Nucleus accumbens (tissue), 56 donors: ENCODE results near the gene SYNM.

Source experiments
- DNase-seq, 56 donors: peaks; one replicate each; lab custom pipeline; 2025; lab: John Stamatoyannopoulos, UW

The SYNM gene

DNA sequence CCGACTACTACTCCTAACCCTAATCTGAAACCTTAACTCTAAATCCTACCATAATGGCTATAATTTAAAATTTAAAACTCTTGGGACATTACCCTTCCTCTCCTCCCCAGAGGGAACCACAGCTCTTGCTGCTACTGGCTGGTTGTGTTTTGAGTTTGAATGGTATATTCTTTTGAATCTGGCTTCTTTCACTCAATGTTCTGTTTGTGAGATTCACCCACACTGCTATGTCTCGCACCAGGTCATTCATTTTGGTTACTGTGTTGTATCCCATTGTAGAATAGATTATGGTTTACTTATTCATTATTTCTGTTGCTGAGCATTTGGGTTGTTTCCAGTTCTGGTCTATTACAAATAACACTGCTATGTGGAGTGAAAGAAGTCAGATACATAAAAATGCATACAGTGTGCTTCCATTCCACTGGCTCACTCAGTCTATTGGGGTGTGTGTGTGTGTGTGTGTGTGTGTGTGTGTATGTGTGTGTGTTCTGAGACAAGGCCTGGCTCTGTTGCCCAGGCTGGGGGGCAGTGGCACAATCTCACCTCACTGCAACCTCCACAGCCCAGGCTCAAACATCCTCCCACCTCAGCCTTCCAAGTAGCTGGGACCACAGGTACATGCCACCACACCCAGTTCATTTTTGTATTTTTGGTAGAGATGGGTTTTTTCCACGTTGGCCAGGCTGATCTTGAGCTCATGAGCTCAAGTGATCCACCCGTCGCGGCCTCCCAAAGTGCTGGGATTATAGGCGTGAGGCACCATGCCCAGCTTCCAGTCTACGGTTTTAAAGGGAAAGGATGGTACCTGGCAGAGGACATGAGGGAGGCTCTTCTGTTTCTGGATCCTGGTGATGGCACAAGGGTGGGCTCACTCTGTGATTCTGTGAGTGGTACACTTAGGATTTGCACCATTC lies 19.2 kb upstream of the SYNM start:
- no peak for DNase-seq

DNA sequence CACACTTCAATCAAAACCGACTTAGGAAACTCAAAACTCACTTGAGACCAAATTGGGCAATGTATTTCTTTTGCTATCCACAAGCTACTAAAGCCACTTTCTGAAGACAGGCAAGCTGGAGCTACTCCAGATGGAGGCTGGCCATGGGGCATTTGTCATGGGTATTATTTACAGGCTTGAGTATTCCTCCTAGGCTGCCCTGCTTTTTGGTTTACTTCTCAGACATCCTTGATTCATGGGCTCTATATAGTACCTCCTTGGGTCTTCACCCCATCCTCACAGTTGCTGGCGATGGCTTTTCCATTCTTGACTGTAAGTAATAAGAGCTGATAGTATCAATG lies 18.6 kb upstream of the SYNM start:
- no peak for DNase-seq

DNA sequence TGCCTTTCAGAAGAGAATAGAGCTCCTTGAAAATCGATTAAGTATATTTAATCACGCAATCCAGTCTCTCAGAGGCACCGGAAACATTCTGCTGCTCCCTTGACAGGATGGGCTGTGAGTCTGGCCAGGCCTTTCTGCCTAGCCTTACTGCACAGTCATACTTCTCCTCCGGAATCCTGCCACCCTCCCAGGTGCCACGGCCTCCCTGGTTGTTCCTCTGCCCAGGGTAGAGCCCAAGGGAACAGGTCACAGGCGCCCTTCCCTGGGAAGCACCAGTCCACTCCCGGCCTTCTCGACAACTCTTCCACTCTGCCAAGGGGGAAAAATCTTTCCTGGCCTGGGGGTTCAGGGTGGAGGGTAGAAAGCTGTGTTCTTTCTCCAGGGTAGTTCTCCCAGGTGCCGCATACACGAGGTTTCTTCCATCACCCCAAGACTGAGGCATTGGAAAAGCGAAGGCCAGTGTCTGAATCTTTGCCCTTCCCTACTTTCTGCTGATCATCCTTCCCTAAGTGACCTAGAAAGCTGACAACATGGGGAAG lies 17.4 kb upstream of the SYNM start:
- no peak for DNase-seq

DNA sequence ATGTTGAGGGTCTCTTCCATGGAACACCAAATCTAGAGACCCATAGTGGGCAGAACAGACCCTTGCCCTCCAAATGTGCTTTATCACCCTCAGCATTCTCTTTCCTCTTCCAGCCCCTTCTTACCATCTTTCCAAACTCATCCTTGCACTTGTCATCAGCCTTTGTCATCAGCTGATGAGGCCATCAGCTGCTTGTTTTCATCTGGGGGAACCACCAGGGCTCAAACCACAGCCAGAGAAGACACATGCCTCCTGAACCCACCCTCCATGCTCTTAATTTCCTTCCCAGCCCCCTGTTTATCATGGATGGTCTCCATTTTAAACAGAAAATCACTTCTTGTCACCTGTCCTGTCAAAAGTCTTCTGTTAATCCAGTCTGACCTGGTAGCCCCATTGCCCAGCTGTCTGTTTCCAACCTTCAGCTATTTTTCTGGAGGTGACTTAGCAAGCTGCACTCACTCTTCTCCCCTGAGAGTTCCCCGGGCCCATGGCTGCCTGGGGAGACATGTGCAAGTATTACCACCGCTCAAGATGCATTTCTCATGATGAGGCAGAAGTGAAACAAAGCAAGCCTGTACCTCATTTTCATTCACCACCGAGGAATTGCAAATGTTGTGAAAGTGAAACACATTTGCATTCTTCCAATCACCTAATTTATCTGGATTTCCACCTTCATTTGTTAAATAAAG lies 14.7 kb upstream of the SYNM start:
- no peak for DNase-seq

DNA sequence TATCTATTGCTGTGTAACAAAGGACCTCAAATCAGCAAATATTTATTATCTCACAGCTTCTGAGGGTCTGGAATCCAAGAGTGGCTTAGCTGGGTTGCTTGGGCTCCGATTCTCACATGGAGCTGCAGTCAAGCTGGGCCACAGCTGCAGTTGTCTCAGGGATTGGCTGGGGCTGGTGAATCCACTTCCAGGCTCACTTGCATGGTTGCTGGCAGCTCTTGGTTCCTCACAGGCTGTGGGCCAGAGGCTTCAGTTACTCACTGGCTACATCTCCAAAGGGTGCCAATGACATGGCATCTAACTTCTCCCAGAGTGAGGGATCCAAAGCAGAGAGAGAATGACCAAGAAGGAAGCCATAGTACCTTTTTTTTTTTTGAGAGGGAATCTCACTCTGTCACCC lies 13.9 kb upstream of the SYNM start:
- DNase-seq: no peak

DNA sequence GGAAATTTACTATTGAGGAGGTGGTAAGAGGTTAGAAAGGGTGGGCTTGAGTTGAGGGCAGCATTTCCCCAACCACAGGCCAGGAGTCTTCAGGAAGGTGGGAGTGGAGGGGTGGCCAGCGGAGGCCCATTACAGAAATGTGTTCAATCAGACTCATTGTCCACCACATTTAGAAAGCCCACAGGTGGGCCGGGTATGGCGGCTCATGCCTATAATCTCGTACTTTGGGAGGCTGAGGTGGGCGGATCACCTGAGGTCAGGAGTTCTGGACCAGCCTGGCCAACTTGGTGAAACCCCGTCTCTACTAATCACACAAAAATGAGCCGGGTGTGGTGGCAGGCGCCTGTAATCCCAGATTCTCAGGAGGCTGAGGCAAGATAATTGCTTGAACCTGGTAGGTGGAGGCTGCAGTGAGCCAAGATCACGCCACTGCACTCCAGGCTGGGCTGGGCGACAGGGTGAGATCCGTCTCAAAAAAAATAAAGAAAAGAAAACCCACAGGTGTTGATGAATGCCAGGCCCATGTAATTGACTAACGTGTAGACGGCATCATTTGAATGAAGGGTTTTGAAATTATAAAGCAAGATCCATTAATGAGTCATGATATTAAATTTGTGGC lies 12.2 kb upstream of the SYNM start:
- DNase-seq: no peak

DNA sequence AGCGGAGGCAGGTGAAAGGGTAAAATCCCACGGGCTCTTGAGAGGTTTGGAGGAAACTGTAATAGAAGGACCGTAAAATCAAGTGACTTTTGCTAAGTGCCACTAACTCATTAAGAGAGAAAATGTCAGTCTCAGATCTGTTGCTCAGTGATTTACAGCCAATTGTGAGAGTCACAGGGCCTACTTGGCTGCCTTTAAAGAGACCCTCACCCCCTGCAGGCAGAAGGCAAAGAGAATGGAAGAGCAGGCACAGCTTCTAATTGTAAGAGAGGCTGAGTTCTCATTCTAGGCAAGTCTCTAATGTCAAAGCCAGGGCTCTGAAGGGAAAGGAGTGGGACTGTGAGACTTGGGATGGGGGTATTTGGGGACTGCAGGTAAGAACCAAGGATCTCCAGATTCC lies 9.3 kb upstream of the SYNM start:
- DNase-seq: no peak

DNA sequence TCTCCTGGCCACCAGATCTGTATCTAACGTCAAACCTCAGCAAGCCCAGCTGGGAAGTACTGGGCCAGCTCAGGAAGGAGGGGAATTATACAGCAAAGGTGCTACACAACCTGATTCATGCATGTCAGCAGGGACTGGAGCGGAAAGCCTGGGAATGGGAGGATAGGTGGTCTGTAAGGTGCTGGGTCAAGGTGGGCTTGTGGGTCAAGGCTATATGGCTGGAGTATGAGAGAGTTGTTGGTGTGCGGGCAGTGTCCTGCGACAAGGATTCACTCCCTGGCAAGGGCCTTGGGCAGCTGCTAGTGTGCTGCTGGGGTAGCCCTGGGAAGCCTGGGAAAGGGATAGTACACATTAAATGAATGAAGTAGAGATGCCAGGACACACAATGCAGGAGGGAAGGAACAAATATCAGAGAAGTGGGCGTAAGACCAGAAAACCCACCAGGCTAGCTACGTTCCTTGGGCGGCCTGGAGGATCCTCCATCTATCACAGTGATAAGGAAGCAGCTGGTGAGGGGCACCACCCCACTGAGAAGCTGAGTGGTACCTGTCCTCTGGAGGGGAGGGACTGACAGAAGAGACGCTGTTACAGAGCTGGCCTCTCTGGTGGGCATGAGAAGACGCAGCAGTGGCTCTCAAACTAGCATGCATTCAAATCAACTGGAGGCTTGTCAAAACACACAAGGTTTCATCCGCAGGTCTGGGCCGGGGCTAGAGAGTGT lies 8.5 kb upstream of the SYNM start:
- no peak for DNase-seq

DNA sequence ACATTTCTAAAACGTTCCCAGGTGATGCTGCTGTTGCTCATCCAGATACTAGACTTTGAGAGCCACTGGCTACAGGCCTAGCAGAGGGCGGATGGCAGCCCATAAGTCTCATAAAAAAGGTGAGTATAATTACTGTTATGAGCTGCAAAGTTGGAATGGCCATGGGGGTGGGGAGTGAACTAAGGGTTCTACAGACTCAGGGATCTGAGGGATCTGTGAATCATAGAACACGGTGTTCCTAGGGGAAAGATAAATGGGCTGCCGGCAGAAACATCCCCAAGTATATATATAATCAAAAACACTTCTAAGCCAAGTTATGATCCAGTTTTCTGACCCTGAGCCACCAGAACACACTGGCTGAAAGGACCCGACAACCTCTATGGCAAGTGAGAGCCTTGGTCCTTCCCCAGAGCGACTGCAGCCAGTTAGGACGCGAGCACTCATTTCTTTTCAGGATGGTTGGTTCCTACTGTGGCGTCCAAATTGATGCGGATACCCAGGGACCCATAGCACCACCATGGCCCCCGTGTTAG lies 7.9 kb upstream of the SYNM start:
- no peak for DNase-seq

DNA sequence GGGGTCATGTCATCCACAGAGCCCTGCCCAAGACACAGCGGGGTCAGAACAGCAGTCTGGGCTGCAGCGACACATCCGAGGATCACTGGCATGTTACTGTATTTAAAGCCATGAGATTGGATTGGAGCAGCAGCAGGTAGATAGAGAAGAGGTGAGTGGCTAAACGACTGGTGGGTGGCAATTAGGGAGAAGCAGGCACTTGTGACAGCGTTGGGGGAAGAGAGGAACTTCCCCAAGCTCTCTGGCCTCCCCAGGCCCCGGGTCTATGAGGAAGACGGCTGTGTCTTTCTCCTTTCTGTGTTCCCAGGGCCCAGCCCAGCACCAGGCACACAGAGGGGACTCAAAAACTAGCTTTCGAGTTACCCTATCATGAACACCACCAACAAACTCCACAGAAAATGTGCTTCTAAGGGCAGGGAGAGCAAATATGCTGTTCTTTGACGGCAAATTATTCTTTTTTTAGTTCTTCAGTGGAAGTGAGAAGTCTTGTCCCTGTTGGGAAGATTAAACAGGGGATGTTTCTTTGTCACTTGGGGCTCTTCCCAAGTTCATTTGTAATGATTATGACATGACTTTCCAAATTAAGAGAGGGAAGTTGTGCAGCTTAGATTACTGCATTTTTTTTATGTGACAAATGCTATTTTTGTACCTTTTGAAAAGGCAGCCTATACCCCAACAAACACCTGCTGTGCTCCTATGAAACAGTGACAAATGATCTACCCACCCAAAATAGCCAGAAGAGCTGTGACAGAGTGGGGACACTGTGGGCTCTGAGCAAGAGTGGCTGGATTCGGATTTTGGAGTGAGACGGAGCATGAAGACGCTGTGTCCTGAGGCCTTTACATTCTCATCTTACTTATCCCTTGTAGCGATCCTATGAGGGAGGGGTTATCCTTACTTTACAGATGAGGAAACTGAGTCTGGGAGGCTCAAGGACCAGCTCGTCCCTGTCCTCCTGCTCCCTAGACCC lies 7.2 kb upstream of the SYNM start:
- no peak for DNase-seq

DNA sequence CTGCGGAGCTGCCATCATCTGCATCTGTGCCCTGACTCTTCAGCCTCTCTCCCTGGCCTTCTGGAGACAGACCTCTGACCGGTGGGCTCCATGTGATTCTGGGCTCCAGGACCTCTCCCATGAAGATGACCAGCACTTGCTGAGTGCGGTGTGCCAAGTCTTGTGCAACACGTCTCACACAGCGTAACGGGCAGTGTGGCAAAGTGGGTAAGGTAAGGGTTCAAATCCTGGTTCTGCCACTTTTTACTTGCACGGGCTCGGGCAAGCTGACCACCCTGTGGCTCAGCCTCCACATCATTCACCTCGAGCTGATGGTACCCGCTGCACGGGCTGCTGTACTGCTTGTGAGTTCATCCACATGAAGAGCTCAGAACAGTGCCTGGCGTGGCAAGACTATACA lies 6.5 kb upstream of the SYNM start:
- DNase-seq: no peak

DNA sequence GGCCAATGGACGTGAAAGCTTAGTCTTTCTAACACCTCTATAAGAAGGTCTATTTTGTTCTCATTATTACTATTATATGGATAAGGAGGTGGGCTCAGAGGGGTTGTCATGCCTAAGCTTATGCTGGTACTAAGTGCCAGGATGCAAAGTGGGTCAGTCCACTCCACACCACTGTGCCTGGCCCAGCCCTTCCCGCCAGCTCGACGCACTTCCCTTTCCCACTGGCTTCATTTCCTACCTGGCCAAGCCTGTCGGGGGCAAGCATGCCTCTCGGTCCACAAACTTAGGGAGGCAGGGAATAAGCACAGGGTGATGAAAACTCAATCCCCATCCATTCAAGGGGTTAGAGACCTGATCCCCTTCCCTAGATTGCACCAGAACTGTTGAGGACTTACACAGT lies 5.9 kb upstream of the SYNM start:
- no peak for DNase-seq

DNA sequence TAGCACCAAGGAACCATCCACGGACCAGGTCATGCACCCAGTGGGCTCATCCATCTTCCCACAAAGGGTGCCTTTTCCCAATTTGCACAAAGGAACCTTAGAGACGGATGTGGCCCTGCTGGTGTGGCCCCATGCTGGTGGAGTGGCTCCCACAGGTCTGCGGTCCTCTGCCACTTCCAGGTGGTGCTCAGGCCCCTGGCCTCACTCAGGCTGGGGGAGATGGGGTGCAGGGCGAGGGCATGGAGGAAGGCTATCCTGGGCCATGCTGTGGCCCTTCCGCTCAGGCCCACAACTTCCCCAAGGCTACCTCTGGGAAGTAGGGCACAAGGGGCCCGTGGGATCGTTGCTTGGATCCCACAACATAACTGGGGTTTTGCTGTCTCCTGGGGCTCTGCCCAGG lies 5.2 kb upstream of the SYNM start:
- DNase-seq: no peak

DNA sequence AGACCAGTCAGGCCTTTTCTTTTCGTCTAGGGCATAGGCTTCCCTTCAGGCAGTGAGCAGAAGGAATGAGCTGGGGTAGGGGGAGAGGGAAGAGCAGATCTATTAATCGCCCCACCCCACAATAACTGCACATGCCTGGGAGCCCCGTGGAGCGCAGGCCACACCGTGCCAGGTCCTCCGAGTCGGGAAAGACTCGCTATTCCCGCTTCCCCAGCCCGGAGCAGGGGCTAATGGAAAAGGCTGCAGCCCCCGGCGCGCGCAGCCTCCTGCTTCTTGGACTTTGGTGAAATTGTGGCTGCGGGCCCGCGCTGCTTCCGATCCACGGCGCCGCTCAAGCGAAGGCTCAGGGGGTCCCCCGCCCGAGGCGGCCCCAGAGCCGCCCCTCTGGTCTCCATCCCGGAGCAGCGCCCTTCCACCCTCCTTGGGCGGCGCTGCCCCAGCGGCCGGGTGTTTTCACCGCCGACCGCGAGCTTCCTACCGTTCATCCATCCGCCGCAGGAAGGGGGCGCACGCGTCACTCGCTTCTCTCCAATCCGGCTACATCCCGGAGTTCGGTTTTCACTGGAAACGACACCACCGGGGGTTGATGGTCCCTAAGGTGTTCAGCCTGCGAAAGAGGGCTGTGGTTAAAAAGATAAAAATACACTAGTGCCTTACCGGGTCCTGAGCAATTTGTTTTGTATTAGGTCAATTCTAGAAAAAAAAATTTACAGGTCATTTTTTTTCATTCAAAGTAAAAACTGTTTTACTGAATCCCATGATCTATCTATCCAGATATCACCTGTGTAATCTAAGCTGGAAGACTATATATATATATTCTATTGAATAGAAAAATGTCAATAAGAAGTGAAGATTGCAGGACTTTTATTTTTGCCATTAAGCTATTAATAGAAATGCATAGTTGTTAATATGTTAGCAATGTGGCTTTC lies 4.4 kb upstream of the SYNM start:
- DNase-seq: peak in 53 of 56 donors; percentile 18 to 89 (median 64)

DNA sequence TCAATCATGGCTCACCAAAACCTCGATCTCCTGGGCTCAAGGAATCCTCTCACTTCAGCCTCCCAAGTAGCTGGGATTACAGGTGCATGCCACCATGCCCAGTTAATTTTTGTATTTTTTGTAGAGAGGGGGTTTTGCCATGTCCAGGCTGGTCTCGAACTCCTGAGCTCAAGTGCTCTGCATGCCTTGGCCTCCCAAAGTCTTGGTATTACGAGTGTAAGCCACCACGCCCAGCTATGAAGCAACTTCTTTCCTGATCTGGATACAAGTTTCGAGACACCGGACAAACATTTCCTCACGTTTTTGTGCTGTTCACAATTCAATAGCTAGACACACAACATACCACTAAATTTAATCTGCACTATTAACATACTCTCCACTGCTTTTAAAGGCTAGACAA lies 3.4 kb upstream of the SYNM start:
- DNase-seq: no peak

DNA sequence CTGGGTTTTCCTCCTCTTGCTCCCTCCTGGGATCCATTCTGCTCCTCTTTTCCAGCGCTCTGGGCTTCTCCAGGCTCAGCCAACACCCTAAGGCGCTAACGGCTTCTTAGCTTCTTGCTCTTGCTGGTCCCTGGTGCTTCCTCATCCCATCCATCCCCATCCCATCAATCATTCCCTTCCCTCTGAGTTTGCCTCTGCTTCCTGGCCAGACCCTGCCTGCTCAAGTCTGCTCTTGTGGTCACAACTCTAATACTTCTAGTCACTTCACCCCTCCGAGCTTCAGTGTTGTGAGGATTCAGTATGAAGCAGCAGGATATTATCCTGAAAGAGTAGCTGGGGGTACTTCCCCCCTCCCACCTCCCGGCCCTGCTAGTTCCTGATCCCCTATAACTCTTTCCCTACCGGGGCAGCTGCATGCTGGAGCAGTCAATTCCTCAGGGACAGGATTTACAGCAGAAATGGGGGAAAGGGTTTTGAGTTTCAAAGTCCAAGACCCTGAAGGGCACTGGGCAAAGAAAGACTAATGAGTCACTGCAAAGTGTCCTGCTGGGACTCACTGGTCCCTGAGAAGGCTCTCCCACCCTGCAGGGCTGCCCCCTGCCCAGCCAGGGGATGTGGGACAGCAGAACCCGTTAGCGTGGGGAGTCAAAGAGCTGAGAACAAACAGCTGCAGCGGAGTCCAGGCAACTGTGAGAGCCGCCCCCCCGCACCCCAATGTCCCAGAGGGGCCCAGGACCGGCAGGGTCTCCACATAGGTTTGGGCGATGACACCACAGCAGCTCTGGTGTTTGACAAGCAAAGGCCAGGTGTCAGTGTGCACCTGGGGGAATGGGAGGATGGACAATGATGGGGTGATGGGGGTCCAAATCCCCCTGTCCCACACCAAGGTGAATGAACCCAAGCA lies 2.3 kb upstream of the SYNM start:
- no peak for DNase-seq

DNA sequence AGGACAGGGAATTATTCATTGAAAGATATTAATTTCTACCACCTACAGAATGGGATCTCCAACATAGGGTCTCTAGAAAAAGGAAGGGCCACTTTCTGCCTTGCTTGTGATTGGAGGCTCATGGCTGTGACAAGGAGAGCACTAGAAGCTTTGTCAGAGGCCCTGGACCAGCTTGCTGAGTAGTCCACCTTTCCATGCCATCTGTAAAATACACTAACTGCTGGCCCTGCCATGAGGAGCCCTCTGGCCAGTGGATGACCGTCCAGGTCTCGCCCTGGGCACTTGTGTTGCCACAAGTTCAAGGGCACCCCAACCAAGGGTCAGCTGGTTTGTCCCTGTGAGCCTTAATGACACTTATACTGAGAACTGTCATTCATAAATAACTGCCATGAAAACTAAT lies 1.6 kb upstream of the SYNM start:
- no peak for DNase-seq
